HEK293 (cell line): ENCODE results near the gene CTSD.

Source experiments
- CTCF ChIA-PET: fragments of 350-600 bp; formaldehyde crosslinking; extraction: SDS; loops from one replicate; lab custom pipeline; 2021; ENCODE audit warnings: antibody characterized with exemption; lab: Yijun Ruan, JAX
- POLR2A ChIA-PET: fragments of 300-600 bp; formaldehyde crosslinking; extraction: SDS; loops from one replicate; lab custom pipeline; 2020; ENCODE audit warnings: antibody characterized with exemption, inconsistent platforms; lab: Yijun Ruan, JAX
- H3K27ac ChIP-seq: fragments of 200-500 bp; sonication (Bioruptor generic); 2 replicates; pipeline ENCODE4 v1.5.1; 2014; ENCODE audit warnings: low read depth, low read length, control low read depth, inconsistent platforms; ENCODE audit errors: extremely low read depth
- H3K36me3 ChIP-seq, 2 experiments: fragments of 200-500 bp in 1 of 2; sonication (Bioruptor generic) in 1 of 2; 1 replicate in 1 of 2; 2 replicates in 1 of 2; pipeline ENCODE4 v1.5.1; 2014 to 2017; ENCODE audit warnings: inconsistent platforms in 2 of 2, low read length in 2 of 2; ENCODE audit not compliant: control insufficient read depth in 2 of 2, insufficient read depth in 1 of 2
- H3K4me1 ChIP-seq: fragments of 200-500 bp; sonication (Bioruptor generic); 2 replicates; pipeline ENCODE4 v1.5.1; 2014; ENCODE audit warnings: mild to moderate bottlenecking, low read length, inconsistent platforms; ENCODE audit not compliant: control insufficient read depth, insufficient read depth
- H3K4me3 ChIP-seq: 2 replicates; pipeline ENCODE4 v1.5.1; 2011; ENCODE audit warnings: low read depth, mild to moderate bottlenecking, control low read depth, low read length, moderate library complexity
- H3K9me3 ChIP-seq: fragments of 200-500 bp; sonication (Bioruptor generic); 2 replicates; pipeline ENCODE4 v1.5.1; 2014; ENCODE audit warnings: low read depth, low read length, inconsistent platforms; ENCODE audit not compliant: control insufficient read depth, insufficient read depth
- BCL11A ChIP-seq: fragments of 450-650 bp; formaldehyde crosslinking; IDR thresholded peaks from 2 replicates; pipeline ENCODE4 v1.5.1; 2016; ENCODE audit warnings: low read depth, missing biosample characterization, missing genetic modification characterization
- CTCF ChIP-seq: fragments of 450-650 bp; formaldehyde crosslinking; IDR thresholded peaks from 2 replicates; pipeline ENCODE4 v1.5.1; 2016; ENCODE audit warnings: missing biosample characterization, missing genetic modification characterization
- HOXD13 ChIP-seq: sonication (generic); formaldehyde crosslinking; IDR thresholded peaks from 2 replicates; pipeline ENCODE4 v1.8.0; 2022; ENCODE audit warnings: missing genetic modification reagents, borderline replicate concordance
- KLF1 ChIP-seq: fragments of 450-650 bp; formaldehyde crosslinking; IDR thresholded peaks from 2 replicates; pipeline ENCODE4 v1.5.1; 2016; ENCODE audit warnings: missing biosample characterization, missing genetic modification characterization
- MYNN ChIP-seq: fragments of 450-650 bp; formaldehyde crosslinking; IDR thresholded peaks from 2 replicates; pipeline ENCODE4 v1.5.1; 2016; ENCODE audit warnings: missing biosample characterization, missing genetic modification characterization, borderline replicate concordance
- MZF1 ChIP-seq: fragments of 450-650 bp; formaldehyde crosslinking; IDR thresholded peaks from 2 replicates; pipeline ENCODE4 v1.5.1; 2017; ENCODE audit warnings: missing biosample characterization, missing genetic modification characterization, borderline replicate concordance
- OSR2 ChIP-seq: fragments of 450-650 bp; formaldehyde crosslinking; IDR thresholded peaks from 2 replicates; pipeline ENCODE4 v1.5.1; 2016; ENCODE audit warnings: missing biosample characterization, missing genetic modification characterization
- PBX3 ChIP-seq: sonication (generic); formaldehyde crosslinking; IDR thresholded peaks from 2 replicates; pipeline ENCODE4 v1.8.1; 2022; ENCODE audit warnings: mild to moderate bottlenecking, moderate library complexity, missing genetic modification reagents
- SETDB1 ChIP-seq: IDR thresholded peaks from one replicate; pipeline ENCODE4 v1.6.1; 2017; ENCODE audit warnings: mild to moderate bottlenecking, low read length, moderate library complexity, mixed read lengths; ENCODE audit not compliant: insufficient read length
- YY1 ChIP-seq: fragments of 450-650 bp; formaldehyde crosslinking; IDR thresholded peaks from 2 replicates; pipeline ENCODE4 v1.5.1; 2018; ENCODE audit warnings: missing biosample characterization, missing genetic modification characterization
- ZIC2 ChIP-seq: fragments of 450-650 bp; formaldehyde crosslinking; IDR thresholded peaks from 2 replicates; pipeline ENCODE4 v1.5.1; 2016; ENCODE audit warnings: missing biosample characterization, missing genetic modification characterization
- ZNF10 ChIP-seq: fragments of 450-650 bp; formaldehyde crosslinking; IDR thresholded peaks from 2 replicates; pipeline ENCODE4 v1.5.1; 2017; ENCODE audit warnings: missing biosample characterization, missing genetic modification characterization
- ZNF140 ChIP-seq: fragments of 450-650 bp; formaldehyde crosslinking; IDR thresholded peaks from 2 replicates; pipeline ENCODE4 v1.5.1; 2016; ENCODE audit warnings: missing biosample characterization, missing genetic modification characterization
- ZNF239 ChIP-seq: fragments of 450-650 bp; formaldehyde crosslinking; IDR thresholded peaks from 2 replicates; pipeline ENCODE4 v1.5.1; 2016; ENCODE audit warnings: missing biosample characterization, missing genetic modification characterization
- ZNF266 ChIP-seq: fragments of 450-650 bp; formaldehyde crosslinking; IDR thresholded peaks from 2 replicates; pipeline ENCODE4 v1.5.1; 2016; ENCODE audit warnings: missing biosample characterization, missing genetic modification characterization, low read depth
- ZNF274 ChIP-seq, 2 experiments: fragments of 200-500 bp in 1 of 2; fragments of 450-650 bp in 1 of 2; sonication (Bioruptor generic) in 1 of 2; formaldehyde crosslinking in 1 of 2; IDR thresholded peaks; 2 replicates each; pipeline versions ENCODE4 v1.5.1 to v1.6.1; 2014 to 2016; ENCODE audit warnings: borderline replicate concordance in 1 of 2, inconsistent platforms in 1 of 2, low read length in 1 of 2, missing biosample characterization in 1 of 2, missing genetic modification characterization in 1 of 2
- ZNF366 ChIP-seq: fragments of 450-650 bp; formaldehyde crosslinking; conservative IDR thresholded peaks from 2 replicates; pipeline ENCODE4 v1.5.1; 2016; ENCODE audit warnings: missing biosample characterization, missing genetic modification characterization
- ZNF416 ChIP-seq: fragments of 450-650 bp; formaldehyde crosslinking; IDR thresholded peaks from 2 replicates; pipeline ENCODE4 v1.5.1; 2016; ENCODE audit warnings: missing biosample characterization, missing genetic modification characterization
- ZNF488 ChIP-seq: fragments of 450-650 bp; formaldehyde crosslinking; IDR thresholded peaks from 2 replicates; pipeline ENCODE4 v1.5.1; 2016; ENCODE audit warnings: missing biosample characterization, missing genetic modification characterization
- ZNF548 ChIP-seq: fragments of 450-650 bp; formaldehyde crosslinking; IDR thresholded peaks from 2 replicates; pipeline ENCODE4 v1.5.1; 2016; ENCODE audit warnings: missing biosample characterization, missing genetic modification characterization
- ZNF555 ChIP-seq: fragments of 450-650 bp; formaldehyde crosslinking; conservative IDR thresholded peaks from 2 replicates; pipeline ENCODE4 v1.5.1; 2017; ENCODE audit warnings: missing biosample characterization, mild to moderate bottlenecking, missing genetic modification characterization, inconsistent platforms
- ZNF629 ChIP-seq: fragments of 450-650 bp; formaldehyde crosslinking; IDR thresholded peaks from 2 replicates; pipeline ENCODE4 v1.5.1; 2017; ENCODE audit warnings: missing biosample characterization, missing genetic modification characterization
- ZNF768 ChIP-seq: fragments of 450-650 bp; formaldehyde crosslinking; IDR thresholded peaks from 2 replicates; pipeline ENCODE4 v1.5.1; 2018; ENCODE audit warnings: missing biosample characterization, mild to moderate bottlenecking, missing genetic modification characterization
- ZNF830 ChIP-seq: fragments of 450-650 bp; IDR thresholded peaks from 2 replicates; pipeline ENCODE4 v1.5.0; 2018; ENCODE audit warnings: missing biosample characterization, missing genetic modification characterization, low read depth, mild to moderate bottlenecking, moderate library complexity
- ZNF843 ChIP-seq: fragments of 450-650 bp; formaldehyde crosslinking; IDR thresholded peaks from 2 replicates; pipeline ENCODE4 v1.5.1; 2016; ENCODE audit warnings: missing biosample characterization, missing genetic modification characterization
- ZSCAN4 ChIP-seq: fragments of 450-650 bp; formaldehyde crosslinking; IDR thresholded peaks from 2 replicates; pipeline ENCODE4 v1.5.1; 2017; ENCODE audit warnings: missing biosample characterization, missing genetic modification characterization
- TF ChIP-seq, protein P1 (sequence below): fragments of 450-650 bp; formaldehyde crosslinking; IDR thresholded peaks from 2 replicates; pipeline ENCODE4 v1.5.0; 2017; ENCODE audit warnings: missing biosample characterization, missing genetic modification characterization, borderline replicate concordance

Gene CTSD

GRCh38 chr11:1792461-1792860, 28.7 kb upstream of the CTSD start:
- no peaks in the 10 kb centered on the region for H3K4me1 ChIP-seq
- no peaks in the 10 kb centered on the region for H3K36me3 ChIP-seq
- H3K9me3 ChIP-seq = no peaks in the 10 kb centered on the region
- ChIA-PET POLR2A (interaction anchor here (0.7 kb wide), 1 partner anchor 12 kb away, joined by 3 read pairs; no protein-coding TSS in a partner anchor), CTCF (interaction anchor here (0.7 to 1.8 kb wide), 4 partner anchors 40 to 357 kb away, joined by 3 to 8 read pairs (median 4); no protein-coding TSS in a partner anchor)
- no peak overlapping the region for H3K4me3 ChIP-seq
- H3K27ac ChIP-seq = no peak overlapping the region
- TF ChIP-seq ZNF239 (tag by site-specific recombination) = no peak
- TF ChIP-seq CTCF (tag by site-specific recombination) = no peak
- no peak for TF ChIP-seq ZNF843 (tag by site-specific recombination)
- TF ChIP-seq YY1 (tag by site-specific recombination) = no peak
- no peak for TF ChIP-seq ZNF266 (tag by site-specific recombination)
- no peak for TF ChIP-seq ZSCAN4
- TF ChIP-seq ZNF274 (IDR thresholded peaks at IDR 0.05; ENCODE audit: low read length) = no peak
- TF ChIP-seq ZNF274 (tag by site-specific recombination; IDR thresholded peaks at IDR 0.05; ENCODE audit: borderline replicate concordance) = no peak
- TF ChIP-seq, protein P1, sequence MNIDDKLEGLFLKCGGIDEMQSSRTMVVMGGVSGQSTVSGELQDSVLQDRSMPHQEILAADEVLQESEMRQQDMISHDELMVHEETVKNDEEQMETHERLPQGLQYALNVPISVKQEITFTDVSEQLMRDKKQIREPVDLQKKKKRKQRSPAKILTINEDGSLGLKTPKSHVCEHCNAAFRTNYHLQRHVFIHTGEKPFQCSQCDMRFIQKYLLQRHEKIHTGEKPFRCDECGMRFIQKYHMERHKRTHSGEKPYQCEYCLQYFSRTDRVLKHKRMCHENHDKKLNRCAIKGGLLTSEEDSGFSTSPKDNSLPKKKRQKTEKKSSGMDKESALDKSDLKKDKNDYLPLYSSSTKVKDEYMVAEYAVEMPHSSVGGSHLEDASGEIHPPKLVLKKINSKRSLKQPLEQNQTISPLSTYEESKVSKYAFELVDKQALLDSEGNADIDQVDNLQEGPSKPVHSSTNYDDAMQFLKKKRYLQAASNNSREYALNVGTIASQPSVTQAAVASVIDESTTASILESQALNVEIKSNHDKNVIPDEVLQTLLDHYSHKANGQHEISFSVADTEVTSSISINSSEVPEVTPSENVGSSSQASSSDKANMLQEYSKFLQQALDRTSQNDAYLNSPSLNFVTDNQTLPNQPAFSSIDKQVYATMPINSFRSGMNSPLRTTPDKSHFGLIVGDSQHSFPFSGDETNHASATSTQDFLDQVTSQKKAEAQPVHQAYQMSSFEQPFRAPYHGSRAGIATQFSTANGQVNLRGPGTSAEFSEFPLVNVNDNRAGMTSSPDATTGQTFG = no peak
- no peak for TF ChIP-seq ZNF629 (tag by site-specific recombination)
- no peak for TF ChIP-seq ZNF416 (tag by site-specific recombination)
- no peak for TF ChIP-seq ZNF768
- TF ChIP-seq ZNF555 (tag by site-specific recombination) = no peak
- no peak for TF ChIP-seq SETDB1
- no peak for TF ChIP-seq ZNF488 (tag by site-specific recombination)
- TF ChIP-seq KLF1 = no peak
- TF ChIP-seq HOXD13 = no peak
- TF ChIP-seq ZNF366 (tag by site-specific recombination) = no peak
- TF ChIP-seq ZNF140 = no peak

GRCh38 chr11:1791912-1792311, 28.2 kb upstream of the CTSD start:
- CTCF ChIA-PET = interaction anchor here (0.7 to 1.8 kb wide), 4 partner anchors 41 to 358 kb away, joined by 3 to 8 read pairs (median 4); no protein-coding TSS in a partner anchor
- no peak overlapping the region for H3K27ac ChIP-seq

More at GRCh38 chr11:1791912-1792311, 28.2 kb upstream of the CTSD start:
- H3K4me3 ChIP-seq = no peak overlapping the region
- TF ChIP-seq MZF1 (tag by site-specific recombination) = no peak
- no peak for TF ChIP-seq ZNF830 (tag by site-specific recombination)
- TF ChIP-seq OSR2 (tag by site-specific recombination) = no peak
- TF ChIP-seq ZNF10 (tag by site-specific recombination) = no peak
- TF ChIP-seq ZIC2 = no peak
- TF ChIP-seq MYNN = no peak
- TF ChIP-seq BCL11A (tag by site-specific recombination) = no peak
- TF ChIP-seq PBX3 (CRISPR knock-in tag) = no peak
- TF ChIP-seq ZNF548 = no peak
- no peaks in the 10 kb centered on the region for H3K4me1 ChIP-seq
- H3K36me3 ChIP-seq = no peaks in the 10 kb centered on the region
- no peaks in the 10 kb centered on the region for H3K9me3 ChIP-seq
- POLR2A ChIA-PET = no interaction called here
